ENCODE measurements around the gene HIVEP3. TPM values are rescaled to one million over a fixed set of nuclear protein-coding genes. Genes with fewer than 3 reads are reported as not detected.

HIVEP3 gene
- total RNA-seq, 1 experiment from 2014 or later, result 1.4 TPM

GRCh38 chr1:41769068-41769467 is 149.7 kb downstream of the HIVEP3 start:
- no peak overlapping the region for H2BK5ac ChIP-seq (ENCODE audit: insufficient read length, low read length)
- no CpG with 5 or more reads among the region's 2 CpGs for WGBS (ENCODE audit: extremely low coverage, insufficient read length, low lambda C conversion rate)

More at GRCh38 chr1:41769068-41769467, 149.7 kb downstream of the HIVEP3 start:
- Mint-ChIP-seq H3K27me3 (ENCODE audit: low read depth) (no peaks in the 10 kb centered on the region; the same call in 1 of the 2 replicates), H3K36me3 (ENCODE audit: insufficient read depth in 1 of 3, low read depth in 3 of 3) (no peaks in the 10 kb centered on the region), H3K9me3 (no peaks in the 10 kb centered on the region), H3K4me1 (peaks cover 0 to 5% of the 10 kb centered on the region in 2 experiments; a peak in 3 of 4 replicates), H3K4me3 (no peak overlapping the region), H3K27ac (no peak overlapping the region)
- no peaks in the 10 kb centered on the region for H3K79me1 ChIP-seq (ENCODE audit: insufficient read depth, low read depth, low read length, poor library complexity, severe bottlenecking)
- H4K20me1 ChIP-seq (ENCODE audit: control insufficient read depth, insufficient read depth, insufficient read length), result no peaks in the 10 kb centered on the region
- no peak overlapping the region for H2AK5ac ChIP-seq (ENCODE audit: insufficient read length, low read length)
- no peak for TF ChIP-seq CTCF (conservative IDR thresholded peaks at IDR 0.05)
- no peak overlapping the region for H2BK120ac ChIP-seq (ENCODE audit: low read depth, low read length, poor library complexity, severe bottlenecking)
- H2BK20ac ChIP-seq (ENCODE audit: low read depth, low read length, poor library complexity, severe bottlenecking), result no peak overlapping the region
- no peaks in the 10 kb centered on the region for H3K9me3 ChIP-seq (ENCODE audit: control insufficient read depth, low read depth, low read length)
- no peak overlapping the region for H2AFZ ChIP-seq (ENCODE audit: low read length)
- H3K27me3 ChIP-seq (ENCODE audit: insufficient read depth, low read length), result no peaks in the 10 kb centered on the region
- DNase-seq, result no peak
- H3K23me2 ChIP-seq (ENCODE audit: insufficient read length, low read depth, low read length, poor library complexity, severe bottlenecking), result no peaks in the 10 kb centered on the region
- no peak overlapping the region for H3K56ac ChIP-seq (ENCODE audit: insufficient read length, low read depth, low read length)
- no peak overlapping the region for H3K23ac ChIP-seq (ENCODE audit: insufficient read length, low read depth, low read length)
- no peaks in the 10 kb centered on the region for H3K4me1 ChIP-seq (ENCODE audit: insufficient read depth, low read length)
- no peak overlapping the region for H4K91ac ChIP-seq (ENCODE audit: insufficient read length, low read depth, low read length)
- no peak overlapping the region for H3K27ac ChIP-seq (ENCODE audit: insufficient read length, low read depth, low read length)
- H3K9ac ChIP-seq (ENCODE audit: extremely low read depth, insufficient read length, low read length), result no peak overlapping the region
- no peak overlapping the region for H3K14ac ChIP-seq (ENCODE audit: insufficient read depth, low read length)
- H2BK15ac ChIP-seq (ENCODE audit: low read depth, low read length), result no peak overlapping the region
- no peak overlapping the region for H3K18ac ChIP-seq (ENCODE audit: insufficient read length, low read depth, low read length)
- H4K8ac ChIP-seq (replicated peaks; ENCODE audit: insufficient read length, low read depth, low read length), result no peak overlapping the region
- no peak overlapping the region for H4K5ac ChIP-seq (ENCODE audit: insufficient read length, low read depth, low read length)
- H3K4me2 ChIP-seq (ENCODE audit: insufficient read depth, insufficient read length, low read length), result no peak overlapping the region
- H2BK12ac ChIP-seq (ENCODE audit: insufficient read length, low read depth, low read length), result no peak overlapping the region
- H3K79me2 ChIP-seq (ENCODE audit: insufficient read depth, low read length), result no peaks in the 10 kb centered on the region
- no peak overlapping the region for H3K4ac ChIP-seq (ENCODE audit: low read depth, low read length)
- H3T11ph ChIP-seq (ENCODE audit: low read length), result no peak overlapping the region

All from H9 (cell line).